Parathyroid adenoma (tissue), 2 donors: ENCODE measurements around the gene PLD4.
"Not testable (repeated sequence)": the region's sequence is repeated elsewhere in the genome, so short reads cannot be mapped to it uniquely, and the experiment has no call there.

ENCODE experiments used
- H2AFZ ChIP-seq: fragments of 300-600 bp; sonication (generic); one replicate; pipeline ENCODE4 v1.7.0; 2017; ENCODE audit warnings: antibody characterized with exemption, mild to moderate bottlenecking
- H3K27ac ChIP-seq: fragments of 300-600 bp; sonication (generic); one replicate; pipeline ENCODE4 v1.7.0; 2017
- H3K27me3 ChIP-seq: fragments of 300-600 bp; sonication (generic); one replicate; pipeline ENCODE4 v1.7.0; 2017; ENCODE audit warnings: low read length; ENCODE audit not compliant: control insufficient read depth, insufficient read depth
- H3K36me3 ChIP-seq: fragments of 300-600 bp; sonication (generic); one replicate; pipeline ENCODE4 v1.7.0; 2017; ENCODE audit warnings: low read length; ENCODE audit not compliant: control insufficient read depth, insufficient read depth
- H3K4me1 ChIP-seq: fragments of 300-600 bp; sonication (generic); one replicate; pipeline ENCODE4 v1.7.0; 2017; ENCODE audit warnings: control low read depth
- H3K4me2 ChIP-seq: fragments of 300-600 bp; sonication (generic); one replicate; pipeline ENCODE4 v1.7.0; 2017; ENCODE audit warnings: low read length
- H3K4me3 ChIP-seq: fragments of 300-600 bp; sonication (generic); one replicate; pipeline ENCODE4 v1.7.0; 2017; ENCODE audit warnings: low read depth, low read length
- H3K79me2 ChIP-seq: fragments of 300-600 bp; sonication (generic); one replicate; pipeline ENCODE4 v1.7.0; 2017; ENCODE audit warnings: control low read depth
- H3K9ac ChIP-seq: fragments of 300-600 bp; sonication (generic); one replicate; pipeline ENCODE4 v1.7.0; 2017; ENCODE audit warnings: mild to moderate bottlenecking
- H3K9me3 ChIP-seq: fragments of 300-600 bp; sonication (generic); one replicate; pipeline ENCODE4 v1.7.0; 2017; ENCODE audit warnings: low read length; ENCODE audit not compliant: control insufficient read depth
- CTCF ChIP-seq: fragments of 300-600 bp; sonication (generic); IDR thresholded peaks from one replicate; pipeline ENCODE4 v1.7.0; 2017; ENCODE audit warnings: antibody characterized with exemption, mild to moderate bottlenecking
- donor health status: primary hyperparathyroidism.

The PLD4 gene

GRCh38 chr14:104889375-104889757, 35.3 kb upstream of the PLD4 start:
- H2AFZ ChIP-seq: no peak overlapping the region
- H3K4me1 ChIP-seq: no peaks in the 10 kb centered on the region
- H3K79me2 ChIP-seq: no peaks in the 10 kb centered on the region
- H3K9ac ChIP-seq: no peak overlapping the region
- no peak for TF ChIP-seq CTCF
- no peaks in the 10 kb centered on the region for H3K36me3 ChIP-seq
- no peak overlapping the region for H3K4me2 ChIP-seq
- no peaks in the 10 kb centered on the region for H3K27me3 ChIP-seq
- H3K27ac ChIP-seq: no peak overlapping the region
- no peaks in the 10 kb centered on the region for H3K9me3 ChIP-seq
- H3K4me3 ChIP-seq: no peak overlapping the region

- H3K4me3 ChIP-seq, H3K27ac ChIP-seq, H3K4me1 ChIP-seq, H3K27me3 ChIP-seq, H3K9ac ChIP-seq, H3K36me3 ChIP-seq, H3K4me2 ChIP-seq, H2AFZ ChIP-seq, H3K9me3 ChIP-seq, H3K79me2 ChIP-seq: not testable (repeated sequence)
Observed at GRCh38 chr14:104890292-104890691, 34.4 kb upstream of the PLD4 start.

- no peak overlapping the region for H3K27ac ChIP-seq
- H3K27me3 ChIP-seq: no peaks in the 10 kb centered on the region
- H3K4me3 ChIP-seq: no peak overlapping the region
- H3K36me3 ChIP-seq: no peaks in the 10 kb centered on the region
- no peaks in the 10 kb centered on the region for H3K79me2 ChIP-seq
- no peak overlapping the region for H3K4me2 ChIP-seq
- TF ChIP-seq CTCF: no peak
- H3K4me1 ChIP-seq: peaks cover 11% of the 10 kb centered on the region
- H3K9ac ChIP-seq: no peak overlapping the region
- H2AFZ ChIP-seq: no peak overlapping the region
- no peaks in the 10 kb centered on the region for H3K9me3 ChIP-seq
Observed at GRCh38 chr14:104891121-104891551, 33.5 kb upstream of the PLD4 start.

- Histone ChIP-seq H3K4me1 (peaks cover 11% of the 10 kb centered on the region), H3K4me2 (no peak overlapping the region), H3K79me2 (no peaks in the 10 kb centered on the region), H3K9me3 (no peaks in the 10 kb centered on the region), H3K9ac (no peak overlapping the region), H3K36me3 (no peaks in the 10 kb centered on the region), H3K27me3 (no peaks in the 10 kb centered on the region), H3K4me3 (no peak overlapping the region), H2AFZ (no peak overlapping the region), H3K27ac (no peak overlapping the region)
- no peak for TF ChIP-seq CTCF
Observed at GRCh38 chr14:104891664-104892530, 32.8 kb upstream of the PLD4 start.

DNA sequence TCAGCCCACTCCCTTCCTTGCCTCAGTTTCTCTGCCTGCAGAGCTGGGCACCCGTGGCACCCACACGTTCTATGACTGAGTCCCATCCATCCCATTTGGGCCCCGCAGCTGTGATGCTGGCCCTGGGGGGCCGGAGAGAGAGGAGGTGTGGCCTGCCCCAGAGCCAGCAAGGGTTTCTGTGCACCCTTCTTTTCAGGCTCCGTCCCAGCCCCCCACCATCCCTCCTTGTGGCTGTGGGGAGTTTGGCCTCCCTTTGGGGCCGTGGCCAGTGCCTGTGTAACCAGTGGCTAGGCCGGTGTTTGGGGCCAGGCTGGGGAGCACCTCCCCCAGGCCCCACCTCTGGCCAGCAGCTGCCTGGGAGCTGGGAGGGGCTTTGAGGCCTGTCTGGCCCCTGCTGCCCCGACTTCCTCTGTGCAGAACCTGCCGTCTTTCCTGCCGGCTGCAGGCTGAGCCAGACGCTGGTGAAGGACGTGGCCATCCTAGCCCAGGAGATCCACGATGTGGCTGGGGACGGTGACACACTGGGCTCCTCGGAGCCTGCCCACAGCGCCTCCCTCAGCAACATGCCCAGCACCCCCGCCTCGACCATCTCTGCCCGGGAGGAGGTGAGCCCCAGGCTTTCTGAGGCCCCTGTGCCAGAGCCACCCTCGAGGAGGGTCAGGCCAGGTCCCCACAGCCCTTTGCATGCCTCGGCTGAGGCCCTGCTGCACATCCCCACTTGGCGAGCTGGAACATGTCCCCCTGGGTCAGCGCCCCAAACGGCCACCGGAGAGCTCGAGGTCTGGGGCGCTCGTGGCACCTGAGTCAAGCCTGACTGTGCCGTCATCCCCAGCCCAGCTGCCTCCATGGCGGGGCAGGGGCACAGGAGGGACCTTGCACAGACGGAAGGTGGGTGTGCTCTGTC, 31.9 kb upstream of the PLD4 start:
- TF ChIP-seq CTCF: no peak
- Histone ChIP-seq H3K79me2 (no peaks in the 10 kb centered on the region), H3K9ac (no peak overlapping the region), H3K9me3 (no peaks in the 10 kb centered on the region), H3K4me2 (no peak overlapping the region), H3K4me1 (peaks cover 11% of the 10 kb centered on the region), H2AFZ (no peak overlapping the region), H3K4me3 (no peak overlapping the region), H3K27me3 (no peaks in the 10 kb centered on the region), H3K36me3 (no peaks in the 10 kb centered on the region), H3K27ac (no peak overlapping the region)
